Measurements from ENCODE around the gene OGN. TPM values are rescaled to one million over a fixed set of nuclear protein-coding genes. Genes with fewer than 3 reads are reported as not detected.

Gene OGN
- polyA plus RNA-seq, 1 donor (not counting 4 experiments of a cell fraction or from before 2014, with no cell fraction given), result not detected

- H3K4me2 ChIP-seq (ENCODE audit: control insufficient read depth, extremely low read depth, insufficient read depth, low read depth, low read length), result no peak overlapping the region
- no peaks in the 10 kb centered on the region for H4K20me1 ChIP-seq (ENCODE audit: control insufficient read depth, extremely low read depth, insufficient read depth, low read length)
- H3K4me3 ChIP-seq (ENCODE audit: control insufficient read depth in 2 of 3, extremely low read depth in 1 of 3, insufficient read depth in 2 of 3, low read depth in 1 of 3, low read length in 3 of 3), result no peak overlapping the region
- dilution Hi-C loops (cut with MboI; ENCODE audit: extremely low pct_ligation_motif_present, low sequenced_read_pairs), result no loop called here
- no peaks in the 10 kb centered on the region for H3K9me3 ChIP-seq (ENCODE audit: control insufficient read depth, low read depth, low read length)
- no peak overlapping the region for H2AFZ ChIP-seq (ENCODE audit: control insufficient read depth, low read length)
- H3K27ac ChIP-seq (ENCODE audit: control insufficient read depth, insufficient read depth, low read length), result no peak overlapping the region
- no peaks in the 10 kb centered on the region for H3K9me1 ChIP-seq (ENCODE audit: control insufficient read depth, extremely low read depth, insufficient read depth, low read length)
- no peak for FAIRE-seq
- no peaks in the 10 kb centered on the region for H3K36me3 ChIP-seq (ENCODE audit: control insufficient read depth in 2 of 2, extremely low read depth in 1 of 2, insufficient read depth in 2 of 2, low read length in 2 of 2)
- TF ChIP-seq CTCF (optimal IDR thresholded peaks at IDR 0.05 in 1 of 3, IDR thresholded peaks at IDR 0.05 in 1 of 3, conservative IDR thresholded peaks at IDR 0.05 in 1 of 3; ENCODE audit: extremely low read depth in 1 of 3, insufficient read depth in 2 of 3, low read length in 3 of 3) (no peak), EZH2 (IDR thresholded peaks at IDR 0.05; ENCODE audit: low read length) (no peak)
- no peaks in the 10 kb centered on the region for H3K4me1 ChIP-seq (ENCODE audit: control insufficient read depth, extremely low read depth, insufficient read depth, low read length)
- H3K27me3 ChIP-seq (ENCODE audit: control insufficient read depth, extremely low read depth, insufficient read depth, low read length), result no peaks in the 10 kb centered on the region
- no peak for DNase-seq (ENCODE audit: low read depth, low spot score)
- no peaks in the 10 kb centered on the region for H3K79me2 ChIP-seq (ENCODE audit: control insufficient read depth, insufficient read depth, low read length)
- no peak overlapping the region for H3K9ac ChIP-seq (ENCODE audit: control insufficient read depth, extremely low read depth, insufficient read depth, low read length)
These were observed 51.3 kb downstream of the OGN start for GRCh38 chr9:92353051-92353450.

- Histone ChIP-seq H3K36me3 (ENCODE audit: control insufficient read depth in 2 of 2, extremely low read depth in 1 of 2, insufficient read depth in 2 of 2, low read length in 2 of 2) (no peaks in the 10 kb centered on the region), H3K79me2 (ENCODE audit: control insufficient read depth, insufficient read depth, low read length) (no peaks in the 10 kb centered on the region), H3K4me3 (ENCODE audit: control insufficient read depth in 2 of 3, extremely low read depth in 1 of 3, insufficient read depth in 2 of 3, low read depth in 1 of 3, low read length in 3 of 3) (no peak overlapping the region), H3K27ac (ENCODE audit: control insufficient read depth, insufficient read depth, low read length) (no peak overlapping the region), H2AFZ (ENCODE audit: control insufficient read depth, low read length) (no peak overlapping the region), H3K4me1 (ENCODE audit: control insufficient read depth, extremely low read depth, insufficient read depth, low read length) (no peaks in the 10 kb centered on the region), H3K27me3 (ENCODE audit: control insufficient read depth, extremely low read depth, insufficient read depth, low read length) (no peaks in the 10 kb centered on the region), H3K4me2 (ENCODE audit: control insufficient read depth, extremely low read depth, insufficient read depth, low read depth, low read length) (no peak overlapping the region), H3K9ac (ENCODE audit: control insufficient read depth, extremely low read depth, insufficient read depth, low read length) (no peak overlapping the region), H3K9me3 (ENCODE audit: control insufficient read depth, low read depth, low read length) (no peaks in the 10 kb centered on the region), H4K20me1 (ENCODE audit: control insufficient read depth, extremely low read depth, insufficient read depth, low read length) (no peaks in the 10 kb centered on the region), H3K9me1 (ENCODE audit: control insufficient read depth, extremely low read depth, insufficient read depth, low read length) (no peaks in the 10 kb centered on the region)
- no peak for TF ChIP-seq EZH2 (IDR thresholded peaks at IDR 0.05; ENCODE audit: low read length)
- no peak for TF ChIP-seq CTCF (optimal IDR thresholded peaks at IDR 0.05 in 1 of 3, IDR thresholded peaks at IDR 0.05 in 1 of 3, conservative IDR thresholded peaks at IDR 0.05 in 1 of 3; ENCODE audit: extremely low read depth in 1 of 3, insufficient read depth in 2 of 3, low read length in 3 of 3)
- DNase-seq (ENCODE audit: low read depth, low spot score), result no peak
- FAIRE-seq, result no peak
- dilution Hi-C loops (cut with MboI; ENCODE audit: extremely low pct_ligation_motif_present, low sequenced_read_pairs), result no loop called here
These were observed 53.6 kb downstream of the OGN start for GRCh38 chr9:92350740-92351133.
